Inflammatory macrophage treated with lipopolysaccharide for 4 hours (primary cell): ENCODE data around the gene ARHGAP22.
A peak's percentile ranks its signal among the peaks of the same experiment; 100 is the strongest.

Source experiments
- DNase-seq: peaks from one replicate; pipeline ENCODE4 v3.0.0-alpha.2; 2020

The ARHGAP22 gene

GRCh38 chr10:48474765-48475365 is 130.0 kb downstream of the ARHGAP22 start:
- DNase-seq = peak; percentile 57

GRCh38 chr10:48473704-48474103 is 131.2 kb downstream of the ARHGAP22 start:
- DNase-seq = no peak

- no peak for DNase-seq
Observed at GRCh38 chr10:48472501-48473069, 132.3 kb downstream of the ARHGAP22 start.

GRCh38 chr10:48470893-48471805 is 133.7 kb downstream of the ARHGAP22 start:
- no peak for DNase-seq

- no peak for DNase-seq
Observed at GRCh38 chr10:48470115-48470892, 134.6 kb downstream of the ARHGAP22 start.

- DNase-seq = peak; percentile 22
Observed at GRCh38 chr10:48469516-48470020, 135.3 kb downstream of the ARHGAP22 start.

GRCh38 chr10:48468866-48469511 is 135.9 kb downstream of the ARHGAP22 start:
- no peak for DNase-seq

GRCh38 chr10:48468130-48468790 is 136.6 kb downstream of the ARHGAP22 start:
- no peak for DNase-seq

- DNase-seq = no peak
Observed at GRCh38 chr10:48467669-48468068, 137.2 kb downstream of the ARHGAP22 start.

- no peak for DNase-seq
Observed at GRCh38 chr10:48466611-48467240, 138.1 kb downstream of the ARHGAP22 start.

GRCh38 chr10:48465860-48466521 is 138.9 kb downstream of the ARHGAP22 start:
- no peak for DNase-seq

- DNase-seq = no peak
Observed at GRCh38 chr10:48464871-48465736, 139.8 kb downstream of the ARHGAP22 start.

- DNase-seq = no peak
Observed at GRCh38 chr10:48464121-48464870, 140.6 kb downstream of the ARHGAP22 start.

GRCh38 chr10:48463318-48464003 is 141.4 kb downstream of the ARHGAP22 start:
- no peak for DNase-seq

- no peak for DNase-seq
Observed at GRCh38 chr10:48462482-48463020, 142.3 kb downstream of the ARHGAP22 start.

- DNase-seq = no peak
Observed at GRCh38 chr10:48461623-48462481, 143.0 kb downstream of the ARHGAP22 start.

- no peak for DNase-seq
Observed at GRCh38 chr10:48460182-48460581, 144.7 kb downstream of the ARHGAP22 start.
